Measurements from ENCODE around the gene SKAP1. TPM values are rescaled to one million over a fixed set of nuclear protein-coding genes. Genes with fewer than 3 reads are reported as not detected.

The SKAP1 gene
- total RNA-seq, 1 donor from 2014 or later: not detected

- Histone ChIP-seq H3K9ac (ENCODE audit: low read length) (no peak overlapping the region), H3K4me2 (ENCODE audit: low read length) (no peak overlapping the region), H4K20me1 (ENCODE audit: insufficient read depth, low read length) (peaks cover 5% of the 10 kb centered on the region), H3K9me3 (ENCODE audit: insufficient read depth, low read depth, low read length) (no peaks in the 10 kb centered on the region), H3K4me3 (ENCODE audit: insufficient read depth, low read depth, low read length) (no peak overlapping the region), H3K36me3 (ENCODE audit: insufficient read depth, low read length) (peaks cover 34% of the 10 kb centered on the region), H3K4me1 (ENCODE audit: insufficient read depth, low read length) (peaks cover 5% of the 10 kb centered on the region), H3K79me2 (ENCODE audit: insufficient read depth, low read length) (no peaks in the 10 kb centered on the region), H3K27me3 (ENCODE audit: insufficient read depth, low read length) (no peaks in the 10 kb centered on the region), H3K27ac (ENCODE audit: low read depth, low read length) (no peak overlapping the region), H2AFZ (ENCODE audit: low read depth, low read length) (no peak overlapping the region)
- Mint-ChIP-seq H3K4me1 (ENCODE audit: low read depth, unreplicated experiment) (peaks cover 6% of the 10 kb centered on the region), H3K27me3 (ENCODE audit: low read depth, unreplicated experiment) (no peaks in the 10 kb centered on the region), H3K9me3 (ENCODE audit: unreplicated experiment) (no peaks in the 10 kb centered on the region), H3K27ac (ENCODE audit: unreplicated experiment) (no peak overlapping the region), H3K4me3 (ENCODE audit: unreplicated experiment) (no peak overlapping the region), H3K36me3 (ENCODE audit: low read depth, unreplicated experiment) (peaks cover 9% of the 10 kb centered on the region)
- FAIRE-seq (no peak), DNase-seq (ENCODE audit: low read depth) (no peak)
- TF ChIP-seq CTCF (IDR thresholded peaks at IDR 0.05; ENCODE audit: insufficient read depth, low read depth, low read length) (no peak), EZH2 (IDR thresholded peaks at IDR 0.05; ENCODE audit: insufficient read depth, low read length) (no peak)
Measured at GRCh38 chr17:48122665-48123045, 307.4 kb downstream of the SKAP1 start.

GRCh38 chr17:48121923-48122664, 307.9 kb downstream of the SKAP1 start:
- no peaks in the 10 kb centered on the region for H3K27me3 Mint-ChIP-seq (ENCODE audit: low read depth, unreplicated experiment)
- FAIRE-seq (no peak), DNase-seq (ENCODE audit: low read depth) (no peak)
- no peak overlapping the region for H2AFZ ChIP-seq (ENCODE audit: low read depth, low read length)
- no peak for TF ChIP-seq EZH2 (IDR thresholded peaks at IDR 0.05; ENCODE audit: insufficient read depth, low read length)
- no peak for TF ChIP-seq CTCF (IDR thresholded peaks at IDR 0.05; ENCODE audit: insufficient read depth, low read depth, low read length)
- no peaks in the 10 kb centered on the region for H3K4me1 ChIP-seq (ENCODE audit: insufficient read depth, low read length)
- H3K27me3 ChIP-seq (ENCODE audit: insufficient read depth, low read length): no peaks in the 10 kb centered on the region
- no peak overlapping the region for H3K4me2 ChIP-seq (ENCODE audit: low read length)
- no peak overlapping the region for H3K9ac ChIP-seq (ENCODE audit: low read length)
- H3K36me3 Mint-ChIP-seq (ENCODE audit: low read depth, unreplicated experiment): peaks cover 9% of the 10 kb centered on the region
- H3K27ac Mint-ChIP-seq (ENCODE audit: unreplicated experiment): no peak overlapping the region
- H3K4me3 ChIP-seq (ENCODE audit: insufficient read depth, low read depth, low read length): no peak overlapping the region
- no peaks in the 10 kb centered on the region for H3K9me3 ChIP-seq (ENCODE audit: insufficient read depth, low read depth, low read length)
- H3K27ac ChIP-seq (ENCODE audit: low read depth, low read length): no peak overlapping the region
- no peak overlapping the region for H3K4me3 Mint-ChIP-seq (ENCODE audit: unreplicated experiment)
- no peaks in the 10 kb centered on the region for H3K9me3 Mint-ChIP-seq (ENCODE audit: unreplicated experiment)
- H3K4me1 Mint-ChIP-seq (ENCODE audit: low read depth, unreplicated experiment): peaks cover 2% of the 10 kb centered on the region
- peaks cover 37% of the 10 kb centered on the region for H3K36me3 ChIP-seq (ENCODE audit: insufficient read depth, low read length)
- peaks cover 5% of the 10 kb centered on the region for H4K20me1 ChIP-seq (ENCODE audit: insufficient read depth, low read length)
- no peaks in the 10 kb centered on the region for H3K79me2 ChIP-seq (ENCODE audit: insufficient read depth, low read length)

GRCh38 chr17:48113201-48113676, 316.8 kb downstream of the SKAP1 start:
- Histone ChIP-seq H3K27me3 (ENCODE audit: insufficient read depth, low read length) (no peaks in the 10 kb centered on the region), H3K27ac (ENCODE audit: low read depth, low read length) (no peak overlapping the region), H3K4me3 (ENCODE audit: insufficient read depth, low read depth, low read length) (no peak overlapping the region), H3K4me1 (ENCODE audit: insufficient read depth, low read length) (peaks cover 6% of the 10 kb centered on the region), H4K20me1 (ENCODE audit: insufficient read depth, low read length) (peaks cover 33% of the 10 kb centered on the region), H3K9me3 (ENCODE audit: insufficient read depth, low read depth, low read length) (no peaks in the 10 kb centered on the region), H3K79me2 (ENCODE audit: insufficient read depth, low read length) (peaks cover 45% of the 10 kb centered on the region), H3K36me3 (ENCODE audit: insufficient read depth, low read length) (peaks cover 6% of the 10 kb centered on the region), H3K9ac (ENCODE audit: low read length) (no peak overlapping the region), H3K4me2 (ENCODE audit: low read length) (no peak overlapping the region), H2AFZ (ENCODE audit: low read depth, low read length) (no peak overlapping the region)
- TF ChIP-seq CTCF (IDR thresholded peaks at IDR 0.05; ENCODE audit: insufficient read depth, low read depth, low read length) (no peak), EZH2 (IDR thresholded peaks at IDR 0.05; ENCODE audit: insufficient read depth, low read length) (no peak)
- Mint-ChIP-seq H3K4me3 (ENCODE audit: unreplicated experiment) (no peak overlapping the region), H3K27ac (ENCODE audit: unreplicated experiment) (no peak overlapping the region), H3K36me3 (ENCODE audit: low read depth, unreplicated experiment) (peaks cover 5% of the 10 kb centered on the region), H3K27me3 (ENCODE audit: low read depth, unreplicated experiment) (no peaks in the 10 kb centered on the region), H3K4me1 (ENCODE audit: low read depth, unreplicated experiment) (peaks cover 9% of the 10 kb centered on the region), H3K9me3 (ENCODE audit: unreplicated experiment) (no peaks in the 10 kb centered on the region)
- FAIRE-seq (no peak), DNase-seq (ENCODE audit: low read depth) (no peak)
